ENCODE measurements around the gene TMEM178B. TPM values are rescaled to one million over a fixed set of nuclear protein-coding genes. Genes with fewer than 3 reads are reported as not detected.

The TMEM178B gene
- total RNA-seq, 2 experiments from 2014 or later: not detected

DNA sequence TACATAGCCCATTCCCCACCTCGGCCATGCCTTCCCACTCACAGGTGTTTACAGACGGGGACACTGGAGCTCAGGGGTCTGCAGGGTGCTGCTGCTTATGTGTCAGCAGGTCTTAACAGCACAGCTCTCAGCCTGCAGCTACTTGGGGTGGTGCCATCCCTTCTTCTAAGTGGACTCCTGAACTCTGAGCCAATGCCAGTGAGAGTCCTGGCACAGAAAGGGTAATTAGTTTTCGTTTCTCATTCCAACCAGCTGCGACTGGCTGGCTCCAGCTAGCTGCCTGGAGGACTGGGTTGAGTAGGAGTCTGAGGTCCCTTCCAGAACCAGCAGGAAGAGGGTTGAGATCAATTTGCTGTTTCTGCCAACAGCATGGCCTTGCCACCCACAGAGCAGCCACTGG, 389.1 kb downstream of the TMEM178B start:
- Mint-ChIP-seq H3K4me3 (no peak overlapping the region), H3K4me1 (ENCODE audit: low read depth) (no peaks in the 10 kb centered on the region), H3K27me3 (peaks cover 53% of the 10 kb centered on the region), H3K27ac (no peak overlapping the region), H3K9me3 (no peaks in the 10 kb centered on the region), H3K36me3 (ENCODE audit: low read depth) (no peaks in the 10 kb centered on the region)
- no peak for TF ChIP-seq CTCF (IDR thresholded peaks at IDR 0.05)
- H3K27ac ChIP-seq (ENCODE audit: low read depth in 1 of 2, low read length in 2 of 2): no peak overlapping the region
- ChIA-PET POLR2A (no interaction called here), CTCF (no interaction called here)
- peaks cover 3 to 9% of the 10 kb centered on the region in 2 experiments for H3K27me3 ChIP-seq (ENCODE audit: control insufficient read depth in 1 of 2, insufficient read depth in 2 of 2, low read length in 2 of 2)
- H3K4me3 ChIP-seq (ENCODE audit: low read length): no peak overlapping the region
- no peaks in the 10 kb centered on the region for H3K4me1 ChIP-seq (ENCODE audit: insufficient read depth, low read length)
- H3K36me3 ChIP-seq (ENCODE audit: insufficient read depth, low read length): no peaks in the 10 kb centered on the region
- no peaks in the 10 kb centered on the region for H3K9me3 ChIP-seq (ENCODE audit: control insufficient read depth in 1 of 2, insufficient read depth in 1 of 2, low read length in 2 of 2)
- intact Hi-C loops (cut with DNase I, micrococcal nuclease): no loop called here
- DNase-seq: no peak
- ATAC-seq (ENCODE audit: poor library complexity): no peak

DNA sequence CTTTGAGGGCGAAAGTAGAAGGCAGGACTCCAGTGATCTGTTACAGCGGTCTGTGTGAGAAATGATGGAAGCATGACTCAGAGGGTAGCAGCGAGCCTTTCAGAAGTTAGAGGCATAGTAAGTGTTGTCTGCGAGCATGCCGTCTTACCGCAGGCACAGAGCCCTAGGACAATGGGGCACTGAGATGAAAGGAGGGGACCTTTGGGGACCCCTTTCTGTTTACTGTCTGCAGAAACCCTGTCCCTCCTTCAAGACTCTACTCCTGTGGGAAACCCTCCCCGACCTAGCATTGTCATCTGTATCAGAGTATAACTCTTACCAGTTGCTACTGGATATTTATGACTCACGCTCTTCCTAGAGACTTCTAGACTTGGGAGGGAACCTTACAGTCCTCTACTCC, 390.1 kb downstream of the TMEM178B start:
- no peaks in the 10 kb centered on the region for H3K4me1 Mint-ChIP-seq (ENCODE audit: low read depth)
- no peaks in the 10 kb centered on the region for H3K4me1 ChIP-seq (ENCODE audit: insufficient read depth, low read length)
- no peak overlapping the region for H3K27ac Mint-ChIP-seq
- peaks cover 3 to 9% of the 10 kb centered on the region in 2 experiments for H3K27me3 ChIP-seq (ENCODE audit: control insufficient read depth in 1 of 2, insufficient read depth in 2 of 2, low read length in 2 of 2)
- H3K9me3 Mint-ChIP-seq: no peaks in the 10 kb centered on the region
- no peak for TF ChIP-seq CTCF (IDR thresholded peaks at IDR 0.05)
- H3K36me3 ChIP-seq (ENCODE audit: insufficient read depth, low read length): no peaks in the 10 kb centered on the region
- ChIA-PET POLR2A (no interaction called here), CTCF (no interaction called here)
- no peaks in the 10 kb centered on the region for H3K9me3 ChIP-seq (ENCODE audit: control insufficient read depth in 1 of 2, insufficient read depth in 1 of 2, low read length in 2 of 2)
- ATAC-seq (ENCODE audit: poor library complexity) (no peak), DNase-seq (no peak)
- H3K27me3 Mint-ChIP-seq: peaks cover 53% of the 10 kb centered on the region
- H3K36me3 Mint-ChIP-seq (ENCODE audit: low read depth): no peaks in the 10 kb centered on the region
- H3K4me3 Mint-ChIP-seq: no peak overlapping the region
- intact Hi-C loops (cut with DNase I, micrococcal nuclease): no loop called here
- no peak overlapping the region for H3K4me3 ChIP-seq (ENCODE audit: low read length)
- no peak overlapping the region for H3K27ac ChIP-seq (ENCODE audit: low read depth in 1 of 2, low read length in 2 of 2)

DNA sequence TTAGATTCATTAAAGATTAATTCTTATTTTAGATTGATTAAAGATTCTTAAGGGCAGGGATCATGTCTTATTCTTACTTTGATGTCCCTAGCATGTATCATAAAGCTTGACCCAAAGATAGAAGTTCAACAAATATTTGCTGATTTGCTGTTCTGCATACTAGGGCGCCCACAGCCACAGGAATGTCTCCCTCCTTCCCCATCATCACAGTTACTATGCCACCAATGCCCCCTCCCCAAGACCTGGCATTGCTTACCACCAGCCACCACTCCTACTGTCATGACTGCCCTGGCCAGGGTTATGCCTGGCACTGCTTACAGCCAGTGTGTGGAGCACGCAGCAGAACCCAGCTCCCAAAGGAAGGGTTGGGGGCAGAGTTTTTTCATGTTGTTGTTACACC, 390.7 kb downstream of the TMEM178B start:
- Mint-ChIP-seq H3K9me3 (no peaks in the 10 kb centered on the region), H3K27ac (no peak overlapping the region), H3K4me1 (ENCODE audit: low read depth) (no peaks in the 10 kb centered on the region), H3K27me3 (peaks cover 49% of the 10 kb centered on the region), H3K36me3 (ENCODE audit: low read depth) (no peaks in the 10 kb centered on the region), H3K4me3 (no peak overlapping the region)
- intact Hi-C loops (cut with DNase I, micrococcal nuclease): no loop called here
- Histone ChIP-seq H3K27ac (ENCODE audit: low read depth in 1 of 2, low read length in 2 of 2) (no peak overlapping the region), H3K4me3 (ENCODE audit: low read length) (no peak overlapping the region), H3K4me1 (ENCODE audit: insufficient read depth, low read length) (no peaks in the 10 kb centered on the region), H3K27me3 (ENCODE audit: control insufficient read depth in 1 of 2, insufficient read depth in 2 of 2, low read length in 2 of 2) (peaks cover 3 to 9% of the 10 kb centered on the region in 2 experiments), H3K36me3 (ENCODE audit: insufficient read depth, low read length) (no peaks in the 10 kb centered on the region), H3K9me3 (ENCODE audit: control insufficient read depth in 1 of 2, insufficient read depth in 1 of 2, low read length in 2 of 2) (no peaks in the 10 kb centered on the region)
- ChIA-PET CTCF (no interaction called here), POLR2A (no interaction called here)
- ATAC-seq (ENCODE audit: poor library complexity): no peak
- TF ChIP-seq CTCF (IDR thresholded peaks at IDR 0.05): no peak
- DNase-seq: no peak

All from CD4-positive, alpha-beta T cell (primary cell).